Mesothelial cell of epicardium (in vitro differentiated cells): Measurements from ENCODE around the gene CALHM1. TPM values are rescaled to one million over a fixed set of nuclear protein-coding genes. Genes with fewer than 3 reads are reported as not detected.

ENCODE experiments used
- DNase-seq, 2 experiments: peaks; one replicate each; pipeline ENCODE4 v3.0.0; 2021; ENCODE audit warnings: low spot score in 2 of 2; ENCODE audit not compliant: unreplicated experiment in 2 of 2
- H3K27ac Mint-ChIP-seq: 2 replicates; pipeline ENCODE4 v1.8.0; 2021; ENCODE audit warnings: mixed read lengths
- H3K27me3 Mint-ChIP-seq: 2 replicates; pipeline ENCODE4 v1.8.0; 2021; ENCODE audit warnings: low read depth, mixed read lengths
- H3K36me3 Mint-ChIP-seq: 2 replicates; pipeline ENCODE4 v1.8.0; 2021; ENCODE audit warnings: mixed read lengths
- H3K4me1 Mint-ChIP-seq: 2 replicates; pipeline ENCODE4 v1.8.0; 2021; ENCODE audit warnings: mixed read lengths
- H3K4me3 Mint-ChIP-seq: 2 replicates; pipeline ENCODE4 v1.8.0; 2021; ENCODE audit warnings: mild to moderate bottlenecking, moderate library complexity, mixed read lengths
- H3K9me3 Mint-ChIP-seq: 2 replicates; pipeline ENCODE4 v1.8.0; 2021; ENCODE audit warnings: mixed read lengths
- CTCF ChIP-seq: fragments of 200-600 bp; sonication (generic); IDR thresholded peaks from one replicate; pipeline ENCODE4 v1.5.0; 2021; ENCODE audit warnings: antibody characterized with exemption; ENCODE audit not compliant: unreplicated experiment
- total RNA-seq: library from RNA; stranded (reverse); gene quantifications from 3 replicates; pipeline ENCODE4 v1.2.1, GENCODE V29; 2021

The CALHM1 gene
- total RNA-seq, 1 donor from 2014 or later, result not detected

GRCh38 chr10:103473261-103473671 is 14.6 kb upstream of the CALHM1 start:
- no peaks in the 10 kb centered on the region for H3K36me3 Mint-ChIP-seq
- TF ChIP-seq CTCF, result no peak
- H3K4me1 Mint-ChIP-seq, result no peaks in the 10 kb centered on the region
- no peak overlapping the region for H3K4me3 Mint-ChIP-seq
- peaks cover 16% of the 10 kb centered on the region for H3K27me3 Mint-ChIP-seq
- no peaks in the 10 kb centered on the region for H3K9me3 Mint-ChIP-seq
- H3K27ac Mint-ChIP-seq, result no peak overlapping the region
- DNase-seq, result no peak

- no peak overlapping the region for H3K4me3 Mint-ChIP-seq
- H3K27ac Mint-ChIP-seq, result no peak overlapping the region
Measured at GRCh38 chr10:103472005-103472404, 13.3 kb upstream of the CALHM1 start.

GRCh38 chr10:103470761-103471653 is 12.3 kb upstream of the CALHM1 start:
- Mint-ChIP-seq H3K4me1 (peaks cover 9% of the 10 kb centered on the region), H3K4me3 (no peak overlapping the region), H3K9me3 (no peaks in the 10 kb centered on the region), H3K27ac (no peak overlapping the region), H3K36me3 (no peaks in the 10 kb centered on the region), H3K27me3 (peaks cover 14% of the 10 kb centered on the region)
- DNase-seq, result no peak
- TF ChIP-seq CTCF, result no peak

More at GRCh38 chr10:103472005-103472404, 13.3 kb upstream of the CALHM1 start:
- Mint-ChIP-seq H3K27me3 (peaks cover 14% of the 10 kb centered on the region), H3K4me1 (peaks cover 3% of the 10 kb centered on the region), H3K9me3 (no peaks in the 10 kb centered on the region), H3K36me3 (no peaks in the 10 kb centered on the region)
- no peak for DNase-seq
- no peak for TF ChIP-seq CTCF

- no peak for TF ChIP-seq CTCF
- no peak for DNase-seq
Measured at GRCh38 chr10:103469201-103469600, 10.5 kb upstream of the CALHM1 start.

GRCh38 chr10:103467406-103467805 is 8.7 kb upstream of the CALHM1 start:
- Mint-ChIP-seq H3K4me3 (no peak overlapping the region), H3K9me3 (no peaks in the 10 kb centered on the region), H3K27me3 (peaks cover 14% of the 10 kb centered on the region), H3K4me1 (peaks cover 9% of the 10 kb centered on the region), H3K27ac (peak overlapping the region; percentile 23), H3K36me3 (no peaks in the 10 kb centered on the region)
- no peak for DNase-seq
- TF ChIP-seq CTCF, result no peak

More at GRCh38 chr10:103469201-103469600, 10.5 kb upstream of the CALHM1 start:
- peaks cover 9% of the 10 kb centered on the region for H3K4me1 Mint-ChIP-seq
- H3K4me3 Mint-ChIP-seq, result no peak overlapping the region
- no peaks in the 10 kb centered on the region for H3K36me3 Mint-ChIP-seq
- H3K27ac Mint-ChIP-seq, result no peak overlapping the region
- H3K27me3 Mint-ChIP-seq, result peaks cover 14% of the 10 kb centered on the region
- H3K9me3 Mint-ChIP-seq, result no peaks in the 10 kb centered on the region
